Bone marrow (tissue), 2 donors: ENCODE data around the gene RAPGEF1.
"Not testable (repeated sequence)": the region's sequence is repeated elsewhere in the genome, so short reads cannot be mapped to it uniquely, and the experiment has no call there.

Experiments used
- DNase-seq, 2 donors: peaks; one replicate each; lab custom pipeline; 2025; lab: John Stamatoyannopoulos, UW

Gene RAPGEF1

GRCh38 chr9:131670247-131671132, 69.4 kb downstream of the RAPGEF1 start:
- no peak for DNase-seq

- no peak for DNase-seq
Observed at GRCh38 chr9:131669269-131670157, 70.4 kb downstream of the RAPGEF1 start.

- peak in 1 of 2 donors; percentile 76 for DNase-seq
Observed at GRCh38 chr9:131668439-131669268, 71.2 kb downstream of the RAPGEF1 start.

GRCh38 chr9:131668057-131668438, 71.8 kb downstream of the RAPGEF1 start:
- DNase-seq: no peak

GRCh38 chr9:131667576-131667975, 72.3 kb downstream of the RAPGEF1 start:
- DNase-seq: no peak

GRCh38 chr9:131666774-131667173, 73.1 kb downstream of the RAPGEF1 start:
- no peak for DNase-seq

GRCh38 chr9:131666029-131666428, 73.8 kb downstream of the RAPGEF1 start:
- no peak for DNase-seq

GRCh38 chr9:131663288-131663687, 76.6 kb downstream of the RAPGEF1 start:
- no peak for DNase-seq

- not testable (repeated sequence) for DNase-seq
Observed at GRCh38 chr9:131662289-131662621, 77.6 kb downstream of the RAPGEF1 start.

GRCh38 chr9:131661568-131662288, 78.1 kb downstream of the RAPGEF1 start:
- no peak for DNase-seq

- no peak for DNase-seq
Observed at GRCh38 chr9:131660466-131661405, 79.1 kb downstream of the RAPGEF1 start.

- peak; percentile 24 to 49 for DNase-seq
Observed at GRCh38 chr9:131658377-131659129, 81.3 kb downstream of the RAPGEF1 start.

- DNase-seq: no peak
Observed at GRCh38 chr9:131657940-131658339, 81.9 kb downstream of the RAPGEF1 start.

GRCh38 chr9:131657456-131657855, 82.4 kb downstream of the RAPGEF1 start:
- DNase-seq: no peak

GRCh38 chr9:131657037-131657377, 82.9 kb downstream of the RAPGEF1 start:
- no peak for DNase-seq

- peak; percentile 66 to 100 for DNase-seq
Observed at GRCh38 chr9:131656356-131657036, 83.4 kb downstream of the RAPGEF1 start.

GRCh38 chr9:131654369-131654768, 85.5 kb downstream of the RAPGEF1 start:
- DNase-seq: not testable (repeated sequence)

GRCh38 chr9:131651599-131651998, 88.3 kb downstream of the RAPGEF1 start:
- DNase-seq: no peak

GRCh38 chr9:131651160-131651559, 88.7 kb downstream of the RAPGEF1 start:
- no peak for DNase-seq
